ENCODE data around the gene SLC5A8. TPM values are rescaled to one million over a fixed set of nuclear protein-coding genes. Genes with fewer than 3 reads are reported as not detected.
A peak's percentile ranks its signal among the peaks of the same experiment; 100 is the strongest.

SLC5A8 gene
- total RNA-seq, result under 1 TPM; 0.06 to 0.15 TPM
- long read RNA-seq, result 0 reads

DNA sequence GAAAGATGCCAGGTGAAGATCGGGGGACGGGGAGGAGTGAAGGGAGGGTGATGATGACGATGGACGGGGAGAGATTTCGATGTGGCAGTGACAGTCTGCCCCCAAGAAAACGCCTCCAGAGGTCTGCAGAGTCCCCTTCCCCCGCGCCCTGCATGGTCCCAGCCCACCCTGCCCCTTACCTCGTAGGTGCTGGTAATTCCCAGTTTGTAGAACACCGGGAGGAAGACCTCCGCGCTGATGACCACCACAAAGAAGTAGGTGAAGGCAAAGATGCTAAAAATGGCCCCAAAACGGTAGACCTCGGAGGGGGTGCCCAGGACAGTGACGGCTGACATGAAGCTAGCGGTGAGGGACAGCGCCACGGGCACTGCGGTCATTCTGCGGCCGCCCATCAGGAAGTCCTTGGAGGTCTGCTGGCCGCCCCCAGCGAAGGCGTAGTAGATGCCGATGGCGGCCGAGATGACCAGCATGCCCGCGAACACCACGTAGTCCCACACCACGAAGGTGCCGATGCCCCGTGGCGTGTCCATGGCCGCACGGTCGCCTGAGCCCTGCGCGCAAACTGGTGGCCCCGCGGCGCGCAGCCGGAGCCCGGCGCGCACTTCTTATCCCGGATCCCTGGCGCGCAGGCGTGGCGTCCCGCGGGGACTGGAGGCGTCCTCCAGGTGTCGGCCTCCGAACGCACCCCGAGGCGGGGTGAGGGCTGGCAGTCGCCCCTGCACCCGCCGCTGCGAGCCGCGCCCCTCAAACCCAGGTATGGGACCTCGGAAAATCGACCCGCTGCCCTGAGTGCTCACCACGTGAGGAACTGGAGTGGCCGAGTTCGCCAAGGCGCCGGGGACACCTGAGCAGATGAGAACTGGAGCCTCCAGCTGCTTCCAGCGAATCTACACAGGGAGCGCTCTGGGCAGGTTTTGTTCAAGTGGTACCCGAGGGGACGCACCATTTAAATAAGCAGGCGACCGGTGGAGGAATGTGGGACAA is at the start of gene SLC5A8:
SLC5A8 (minus strand) TSS at position 920 of the 984 bp plus-strand sequence; CDS start at position 530, 390 bp downstream.
- peak in 1 of 2 donors; percentile 5 for DNase-seq
- intact Hi-C loops (cut with DNase I, micrococcal nuclease), result no loop called here
- no peak for ATAC-seq

DNA sequence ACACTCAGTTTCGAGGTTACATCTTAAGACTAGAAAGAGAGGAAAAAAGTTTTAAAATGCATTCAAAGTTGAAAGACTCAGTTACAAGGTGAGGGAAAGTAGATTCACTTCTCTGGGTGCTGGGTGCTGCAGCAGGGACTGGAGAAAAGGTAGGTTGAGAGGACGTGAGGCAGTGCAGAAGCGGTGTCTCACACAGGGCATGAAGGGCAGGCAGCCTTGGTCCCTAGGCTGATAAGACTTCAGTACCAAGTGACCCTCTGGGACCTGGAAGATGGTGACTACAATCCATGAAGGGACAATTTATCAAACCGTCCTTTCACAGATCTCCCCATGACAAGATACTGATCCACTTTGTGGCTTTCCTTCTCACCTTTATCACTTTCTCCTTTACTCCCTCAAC is 47.3 kb upstream of the SLC5A8 start:
- ATAC-seq (no peak), DNase-seq (no peak)
- intact Hi-C loops (cut with DNase I, micrococcal nuclease), result no loop called here

DNA sequence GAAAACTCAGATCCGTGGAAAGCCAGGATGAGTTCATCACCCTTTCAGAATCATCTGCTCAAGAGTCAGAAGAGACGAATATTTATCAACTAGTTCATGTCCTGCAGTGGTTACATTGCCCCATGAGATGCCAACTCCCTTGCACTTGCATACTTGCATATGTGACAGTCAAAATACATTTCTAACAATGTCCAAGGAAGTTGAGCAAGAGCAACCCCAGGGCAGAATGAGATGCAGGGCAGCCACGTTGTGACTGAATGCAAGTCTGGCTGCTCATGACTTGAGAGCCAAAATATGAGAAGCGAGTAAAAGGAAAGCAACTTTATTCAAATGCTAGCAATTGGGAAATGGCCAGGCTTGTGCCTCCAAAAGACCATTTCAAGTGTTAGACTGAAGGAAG is 46.2 kb upstream of the SLC5A8 start:
- DNase-seq (no peak), ATAC-seq (no peak)
- intact Hi-C loops (cut with DNase I, micrococcal nuclease), result no loop called here

- ATAC-seq, result no peak
- intact Hi-C loops (cut with DNase I, micrococcal nuclease), result no loop called here
- no peak for DNase-seq
These were observed 33.6 kb upstream of the SLC5A8 start for GRCh38 chr12:101243616-101244015.

GRCh38 chr12:101243074-101243473 is 33.0 kb upstream of the SLC5A8 start:
- intact Hi-C loops (cut with DNase I, micrococcal nuclease), result no loop called here
- no peak for ATAC-seq
- DNase-seq, result no peak

- intact Hi-C loops (cut with DNase I, micrococcal nuclease), result no loop called here
- DNase-seq (no peak), ATAC-seq (no peak)
These were observed 28.8 kb upstream of the SLC5A8 start for GRCh38 chr12:101238800-101239329.

- ATAC-seq (no peak), DNase-seq (no peak)
- intact Hi-C loops (cut with DNase I, micrococcal nuclease), result no loop called here
These were observed 28.3 kb upstream of the SLC5A8 start for GRCh38 chr12:101238306-101238705.

DNA sequence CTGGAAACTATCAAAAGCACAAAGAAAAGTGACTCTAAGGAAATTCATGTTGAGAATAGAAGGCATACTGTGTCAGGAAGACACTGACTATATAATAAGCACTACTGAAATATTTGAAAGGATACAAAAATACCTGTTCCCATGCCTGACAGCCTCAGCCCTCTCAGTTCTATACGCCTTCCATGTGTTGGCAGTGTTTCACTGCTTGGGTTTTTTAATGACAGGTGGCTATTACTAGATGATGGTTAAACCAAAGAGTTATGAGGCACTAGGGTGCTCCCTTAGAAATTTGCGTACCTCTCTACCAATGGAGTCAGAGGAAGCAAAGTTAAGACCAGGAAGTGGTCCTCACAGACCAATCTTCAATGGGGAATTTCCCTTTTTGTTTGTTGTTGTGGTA is 25.6 kb upstream of the SLC5A8 start:
- DNase-seq, result no peak
- intact Hi-C loops (cut with DNase I, micrococcal nuclease), result no loop called here
- ATAC-seq, result no peak

DNA sequence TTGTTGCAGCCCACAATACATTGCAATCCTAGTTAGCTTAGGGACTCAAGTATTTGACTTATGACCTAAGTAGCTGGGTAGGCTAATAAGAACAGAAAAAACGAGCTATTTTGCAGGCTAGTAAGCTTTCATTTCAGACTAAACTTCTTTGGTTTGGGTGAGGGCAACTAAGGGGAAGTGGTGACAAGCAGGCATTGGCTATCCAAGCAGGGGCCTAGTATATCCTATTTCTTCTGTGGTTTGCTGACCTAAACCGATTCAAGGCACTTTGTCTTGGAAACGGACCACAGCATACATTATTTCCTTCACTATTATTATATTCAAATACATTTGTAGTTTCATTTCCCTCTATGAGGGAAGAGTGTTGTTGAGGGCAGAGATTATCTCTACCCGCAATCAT is 21.6 kb upstream of the SLC5A8 start:
- no peak for ATAC-seq
- intact Hi-C loops (cut with DNase I, micrococcal nuclease), result no loop called here
- no peak for DNase-seq

DNA sequence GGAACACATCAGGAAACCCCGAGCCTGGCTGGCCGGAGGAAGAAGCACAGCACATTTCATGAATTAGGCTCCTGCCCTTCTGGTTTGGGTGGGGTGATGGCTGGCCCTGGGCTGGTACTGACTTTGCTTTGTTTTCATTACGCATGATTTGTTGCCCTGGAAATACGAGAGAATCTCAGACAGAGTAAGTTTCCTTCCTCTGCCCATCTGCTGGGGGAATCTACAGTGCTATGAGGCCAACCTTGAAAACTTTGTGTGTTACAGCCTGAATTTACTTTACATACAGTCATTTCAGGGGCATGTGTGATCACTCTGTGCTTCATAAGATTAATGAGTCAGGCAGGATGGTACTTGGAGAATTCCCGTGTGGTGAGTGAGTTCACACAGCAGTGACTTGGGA is 20.5 kb upstream of the SLC5A8 start:
- ATAC-seq, result no peak
- no peak for DNase-seq
- intact Hi-C loops (cut with DNase I, micrococcal nuclease), result no loop called here

DNA sequence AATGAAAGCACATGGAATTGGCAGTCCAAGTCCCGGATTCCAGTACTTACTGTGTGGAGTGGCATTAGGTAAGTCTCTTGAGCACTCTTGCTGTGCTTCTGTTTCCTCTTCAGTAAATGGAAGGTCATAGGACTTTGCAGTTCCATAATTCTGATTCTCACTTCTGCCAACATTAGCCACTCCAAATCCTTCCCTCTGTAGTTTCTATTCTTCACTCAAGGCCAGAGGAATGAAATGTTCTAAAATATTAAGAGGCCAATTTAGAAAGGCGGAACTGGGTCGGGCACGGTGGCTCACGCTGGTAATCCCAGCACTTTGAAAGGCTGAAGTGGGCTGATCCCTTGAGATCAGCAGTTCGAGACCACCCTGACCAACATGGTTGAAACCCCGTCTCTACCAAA is 19.8 kb upstream of the SLC5A8 start:
- DNase-seq (no peak), ATAC-seq (no peak)
- intact Hi-C loops (cut with DNase I, micrococcal nuclease), result no loop called here

DNA sequence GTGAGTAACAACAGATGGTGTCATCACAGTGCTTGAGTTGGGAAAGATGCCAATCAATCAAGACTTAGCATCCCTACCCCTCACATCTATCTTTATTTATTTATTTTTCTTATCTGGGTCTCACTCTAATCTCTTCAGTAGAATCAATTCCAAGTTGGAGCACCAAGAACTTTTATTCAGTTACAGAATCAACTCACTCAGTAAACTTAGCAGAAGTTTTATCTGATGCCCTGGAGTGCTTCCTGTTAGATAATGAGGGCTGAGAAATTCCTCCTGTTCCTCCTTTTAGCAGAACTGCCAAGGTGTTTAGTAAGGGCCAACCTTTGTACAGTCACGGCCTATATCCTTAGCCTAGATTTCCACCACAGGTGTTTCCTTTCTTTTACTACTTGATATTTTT is 11.3 kb upstream of the SLC5A8 start:
- ATAC-seq (no peak), DNase-seq (no peak)
- intact Hi-C loops (cut with DNase I, micrococcal nuclease), result no loop called here

GRCh38 chr12:101216810-101217209 is 6.8 kb upstream of the SLC5A8 start:
- no peak for ATAC-seq
- intact Hi-C loops (cut with DNase I, micrococcal nuclease), result no loop called here

GRCh38 chr12:101207086-101207780 is 2.8 kb downstream of the SLC5A8 start:
- intact Hi-C loops (cut with DNase I, micrococcal nuclease), result no loop called here
- no peak for ATAC-seq
- DNase-seq, result no peak

More at GRCh38 chr12:101216810-101217209, 6.8 kb upstream of the SLC5A8 start:
- no peak for DNase-seq

GRCh38 chr12:101204602-101205304 is 5.3 kb downstream of the SLC5A8 start:
- ATAC-seq (no peak), DNase-seq (no peak)
- intact Hi-C loops (cut with DNase I, micrococcal nuclease), result no loop called here

GRCh38 chr12:101200824-101201223 is 9.2 kb downstream of the SLC5A8 start:
- peak; percentile 71 for ATAC-seq
- no peak for DNase-seq
- intact Hi-C loops (cut with DNase I, micrococcal nuclease), result no loop called here

GRCh38 chr12:101200145-101200544 is 9.9 kb downstream of the SLC5A8 start:
- no peak for DNase-seq
- intact Hi-C loops (cut with DNase I, micrococcal nuclease), result no loop called here
- peak; percentile 81 for ATAC-seq

DNA sequence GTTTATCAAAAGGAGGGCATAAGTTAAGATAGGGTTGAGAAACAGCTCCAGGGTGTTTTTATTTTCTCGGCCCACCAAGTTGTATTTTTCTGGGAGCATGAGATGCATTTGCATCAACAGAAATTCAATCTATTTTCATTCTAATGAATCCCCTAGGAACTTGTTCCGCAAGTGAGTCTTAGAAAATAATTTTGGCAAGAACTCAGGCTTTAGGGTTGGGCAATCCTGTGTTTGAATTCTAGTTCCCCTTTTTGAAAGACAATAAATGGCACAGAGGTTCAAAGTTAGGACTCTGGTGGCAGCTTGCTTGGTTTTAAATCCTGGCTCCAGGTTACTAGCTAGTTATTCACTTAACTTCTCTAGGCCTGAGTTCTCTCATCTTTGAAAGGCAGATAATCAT is 23.7 kb downstream of the SLC5A8 start:
- no peak for ATAC-seq
- intact Hi-C loops (cut with DNase I, micrococcal nuclease), result no loop called here

GRCh38 chr12:101181776-101182175 is 28.3 kb downstream of the SLC5A8 start:
- no peak for ATAC-seq
- intact Hi-C loops (cut with DNase I, micrococcal nuclease), result no loop called here
- DNase-seq, result no peak

More for the DNA sequence above, 23.7 kb downstream of the SLC5A8 start:
- no peak for DNase-seq

All from left colon (tissue), 2 donors.